ENCODE data around the gene TEX13A. TPM values are rescaled to one million over a fixed set of nuclear protein-coding genes. Genes with fewer than 3 reads are reported as not detected.

The TEX13A gene
- total RNA-seq, 2 donors from 2014 or later: not detected

DNA sequence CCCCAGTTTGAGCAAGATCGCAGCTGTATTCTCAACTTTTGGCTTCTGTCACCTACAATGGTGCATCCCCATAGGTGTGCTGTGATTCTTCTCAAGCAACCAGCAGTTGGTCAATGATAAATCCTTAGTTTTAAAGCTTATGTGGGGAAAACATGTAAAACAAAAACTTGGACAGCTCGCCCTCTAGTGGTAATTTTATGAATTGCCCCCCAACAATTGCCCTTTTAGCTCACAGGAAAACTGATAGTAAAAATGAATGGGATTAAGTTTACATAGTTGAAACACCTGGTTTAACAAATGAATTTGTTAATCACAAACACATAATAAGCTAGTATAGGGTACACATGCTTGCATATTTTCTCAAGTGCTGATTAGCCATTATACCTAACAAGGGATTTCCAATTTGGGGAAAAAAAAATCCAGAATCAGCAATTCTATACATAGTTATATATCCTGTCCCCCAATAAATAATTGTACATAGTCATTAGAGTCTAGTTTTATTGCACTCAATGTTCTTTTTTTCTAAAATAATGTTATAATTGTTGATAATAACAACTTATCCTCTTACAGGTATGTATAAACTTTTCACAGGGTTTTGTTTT is 30.1 kb downstream of the TEX13A start:
- TF ChIP-seq, protein P1, sequence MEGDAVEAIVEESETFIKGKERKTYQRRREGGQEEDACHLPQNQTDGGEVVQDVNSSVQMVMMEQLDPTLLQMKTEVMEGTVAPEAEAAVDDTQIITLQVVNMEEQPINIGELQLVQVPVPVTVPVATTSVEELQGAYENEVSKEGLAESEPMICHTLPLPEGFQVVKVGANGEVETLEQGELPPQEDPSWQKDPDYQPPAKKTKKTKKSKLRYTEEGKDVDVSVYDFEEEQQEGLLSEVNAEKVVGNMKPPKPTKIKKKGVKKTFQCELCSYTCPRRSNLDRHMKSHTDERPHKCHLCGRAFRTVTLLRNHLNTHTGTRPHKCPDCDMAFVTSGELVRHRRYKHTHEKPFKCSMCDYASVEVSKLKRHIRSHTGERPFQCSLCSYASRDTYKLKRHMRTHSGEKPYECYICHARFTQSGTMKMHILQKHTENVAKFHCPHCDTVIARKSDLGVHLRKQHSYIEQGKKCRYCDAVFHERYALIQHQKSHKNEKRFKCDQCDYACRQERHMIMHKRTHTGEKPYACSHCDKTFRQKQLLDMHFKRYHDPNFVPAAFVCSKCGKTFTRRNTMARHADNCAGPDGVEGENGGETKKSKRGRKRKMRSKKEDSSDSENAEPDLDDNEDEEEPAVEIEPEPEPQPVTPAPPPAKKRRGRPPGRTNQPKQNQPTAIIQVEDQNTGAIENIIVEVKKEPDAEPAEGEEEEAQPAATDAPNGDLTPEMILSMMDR (conservative IDR thresholded peaks at IDR 0.05): peak; percentile 86
- no peaks in the 10 kb centered on the region for H3K27me3 ChIP-seq (ENCODE audit: control insufficient read depth, insufficient read depth, low read length, poor library complexity, severe bottlenecking)
- Mint-ChIP-seq H3K4me1 (no peaks in the 10 kb centered on the region), H3K27ac (no peak overlapping the region), H3K27me3 (ENCODE audit: insufficient read depth) (no peaks in the 10 kb centered on the region), H3K36me3 (ENCODE audit: low read depth) (no peaks in the 10 kb centered on the region), H3K4me3 (no peak overlapping the region), H3K9me3 (peaks cover 18% of the 10 kb centered on the region)
- no peaks in the 10 kb centered on the region for H3K36me3 ChIP-seq (ENCODE audit: control insufficient read depth, insufficient read depth, low read length)
- DNase-seq: peak; percentile 73
- no peak overlapping the region for H3K9ac ChIP-seq (ENCODE audit: extremely low read depth, low read length, poor library complexity, severe bottlenecking)
- H3K4me1 ChIP-seq (ENCODE audit: control insufficient read depth, insufficient read depth, low read length): no peaks in the 10 kb centered on the region
- WGBS, 2 experiments (ENCODE audit: insufficient coverage in 1 of 2, insufficient read length in 1 of 2): 33% methylated on average over 1 of the region's 2 CpGs; no CpG with 5 or more reads in 1 of the 2 experiments
- no peak overlapping the region for H3K27ac ChIP-seq (ENCODE audit: low read depth, low read length)
- H3K4me3 ChIP-seq (ENCODE audit: low read length): no peak overlapping the region
- H3K9me3 ChIP-seq (ENCODE audit: control insufficient read depth, low read length): no peaks in the 10 kb centered on the region

DNA sequence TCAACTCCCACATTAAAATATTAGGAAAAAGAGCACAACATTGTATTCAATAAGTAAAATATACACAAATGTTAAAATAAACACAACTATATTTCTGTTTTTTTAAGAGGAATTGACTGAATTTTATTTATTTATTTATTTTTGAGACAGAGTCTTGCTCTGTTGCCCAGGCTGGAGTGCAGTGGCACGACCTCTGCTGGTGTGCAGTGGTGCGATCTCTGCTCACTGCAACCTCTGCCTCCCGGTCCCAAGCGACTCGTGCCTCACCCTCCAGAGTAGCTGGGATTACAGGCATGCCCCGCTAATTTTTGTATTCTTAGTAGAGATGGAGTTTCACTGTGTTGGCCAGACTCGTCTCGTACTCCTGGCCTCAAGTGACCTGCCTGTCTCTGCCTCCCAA is 31.4 kb downstream of the TEX13A start:
- H3K27me3 ChIP-seq (ENCODE audit: control insufficient read depth, insufficient read depth, low read length, poor library complexity, severe bottlenecking): no peaks in the 10 kb centered on the region
- H3K4me3 Mint-ChIP-seq: no peak overlapping the region
- H3K36me3 ChIP-seq (ENCODE audit: control insufficient read depth, insufficient read depth, low read length): no peaks in the 10 kb centered on the region
- no peaks in the 10 kb centered on the region for H3K9me3 ChIP-seq (ENCODE audit: control insufficient read depth, low read length)
- DNase-seq: no peak
- no peak overlapping the region for H3K4me3 ChIP-seq (ENCODE audit: low read length)
- H3K9me3 Mint-ChIP-seq: peaks cover 19% of the 10 kb centered on the region
- no peaks in the 10 kb centered on the region for H3K27me3 Mint-ChIP-seq (ENCODE audit: insufficient read depth)
- H3K36me3 Mint-ChIP-seq (ENCODE audit: low read depth): no peaks in the 10 kb centered on the region
- no peaks in the 10 kb centered on the region for H3K4me1 Mint-ChIP-seq
- H3K27ac ChIP-seq (ENCODE audit: low read depth, low read length): no peak overlapping the region
- no peak overlapping the region for H3K9ac ChIP-seq (ENCODE audit: extremely low read depth, low read length, poor library complexity, severe bottlenecking)
- H3K4me1 ChIP-seq (ENCODE audit: control insufficient read depth, insufficient read depth, low read length): no peaks in the 10 kb centered on the region
- H3K27ac Mint-ChIP-seq: no peak overlapping the region
- 92% methylated on average over 8 of the region's 8 CpGs; no CpG with 5 or more reads in 1 of the 2 experiments for WGBS, 2 experiments (ENCODE audit: insufficient coverage in 1 of 2, insufficient read length in 1 of 2)
- TF ChIP-seq, protein P1 (conservative IDR thresholded peaks at IDR 0.05): no peak

GRCh38 chrX:105179644-105180043 is 40.9 kb downstream of the TEX13A start:
- H3K27me3 Mint-ChIP-seq (ENCODE audit: insufficient read depth): no peaks in the 10 kb centered on the region
- H3K4me1 Mint-ChIP-seq: no peaks in the 10 kb centered on the region
- TF ChIP-seq, protein P1 (conservative IDR thresholded peaks at IDR 0.05): no peak
- no peaks in the 10 kb centered on the region for H3K27me3 ChIP-seq (ENCODE audit: control insufficient read depth, insufficient read depth, low read length, poor library complexity, severe bottlenecking)
- H3K27ac Mint-ChIP-seq: no peak overlapping the region
- H3K4me3 ChIP-seq (ENCODE audit: low read length): no peak overlapping the region
- H3K4me1 ChIP-seq (ENCODE audit: control insufficient read depth, insufficient read depth, low read length): no peaks in the 10 kb centered on the region
- no peaks in the 10 kb centered on the region for H3K36me3 ChIP-seq (ENCODE audit: control insufficient read depth, insufficient read depth, low read length)
- no peak overlapping the region for H3K4me3 Mint-ChIP-seq
- no peaks in the 10 kb centered on the region for H3K9me3 ChIP-seq (ENCODE audit: control insufficient read depth, low read length)
- peaks cover 54% of the 10 kb centered on the region for H3K9me3 Mint-ChIP-seq
- no peaks in the 10 kb centered on the region for H3K36me3 Mint-ChIP-seq (ENCODE audit: low read depth)
- DNase-seq: no peak
- H3K9ac ChIP-seq (ENCODE audit: extremely low read depth, low read length, poor library complexity, severe bottlenecking): no peak overlapping the region
- 100% methylated on average over 3 of the region's 3 CpGs; no CpG with 5 or more reads in 1 of the 2 experiments for WGBS, 2 experiments (ENCODE audit: insufficient coverage in 1 of 2, insufficient read length in 1 of 2)
- no peak overlapping the region for H3K27ac ChIP-seq (ENCODE audit: low read depth, low read length)

Data from endodermal cell (in vitro differentiated cells).